ENCODE data around the gene OR6Y1.

- TF ChIP-seq YY1 (IDR thresholded peaks at IDR 0.05; ENCODE audit: extremely low read depth, insufficient replicate concordance, low read depth, low read length) (no peak), CTCF (IDR thresholded peaks at IDR 0.05 in 2 of 3, conservative IDR thresholded peaks at IDR 0.05 in 1 of 3; ENCODE audit: borderline replicate concordance in 1 of 3, insufficient read depth in 1 of 3, low read depth in 2 of 3, low read length in 2 of 3) (no peak), SIN3A (IDR thresholded peaks at IDR 0.05; ENCODE audit: low read depth) (no peak)
Measured at GRCh38 chr1:158572226-158572625, 18.0 kb upstream of the OR6Y1 start.

Measured in HCT116 (cell line).